A549 (cell line): ENCODE measurements around the gene CAMSAP1.

Experiments used
- CEBPB ChIP-seq, 2 experiments: fragments of >200 bp in 1 of 2; sonication (Bioruptor Twin) in 1 of 2; formaldehyde crosslinking in 1 of 2; IDR thresholded peaks; 2 replicates each; pipeline ENCODE4 v1.6.1; 2012 to 2016
- ESRRA ChIP-seq: fragments of 150-350 bp; IDR thresholded peaks from 2 replicates; pipeline ENCODE4 v1.6.1; 2014; ENCODE audit warnings: mild to moderate bottlenecking, low read length, borderline replicate concordance
- HDAC2 ChIP-seq: fragments of 200-600 bp; sonication (generic); IDR thresholded peaks from 2 replicates; pipeline ENCODE4 v1.6.1; 2016
- HOXA7 ChIP-seq: fragments of 250-450 bp; sonication (Bioruptor Pico); IDR thresholded peaks from 2 replicates; pipeline ENCODE4 v1.5.0; 2020; ENCODE audit warnings: mild to moderate bottlenecking, moderate library complexity
- JUN ChIP-seq, 2 experiments: fragments of >200 bp; sonication (Bioruptor Twin); formaldehyde crosslinking; IDR thresholded peaks; 2 replicates in 1 of 2; 3 replicates in 1 of 2; pipeline ENCODE4 v1.6.1; 2016 to 2017
- KDM1A ChIP-seq: fragments of 200-600 bp; sonication (generic); IDR thresholded peaks from 2 replicates; pipeline ENCODE4 v1.6.1; 2016; ENCODE audit warnings: low read depth, mild to moderate bottlenecking
- KDM5A ChIP-seq: fragments of 200-600 bp; sonication (generic); IDR thresholded peaks from 2 replicates; pipeline ENCODE4 v1.6.1; 2016; ENCODE audit warnings: antibody characterized with exemption, mild to moderate bottlenecking
- MAFK ChIP-seq: fragments of 450-650 bp; IDR thresholded peaks from 2 replicates; pipeline ENCODE4 v1.6.1; 2014; ENCODE audit not compliant: partially characterized antibody
- MAZ ChIP-seq: fragments of 150-350 bp; IDR thresholded peaks from 2 replicates; pipeline ENCODE4 v1.6.1; 2014; ENCODE audit warnings: antibody characterized with exemption, low read depth, low read length, borderline replicate concordance
- MYC ChIP-seq: IDR thresholded peaks from 2 replicates; pipeline ENCODE4 v1.6.1; 2012; ENCODE audit warnings: mild to moderate bottlenecking, inconsistent platforms, low read length, improper control_type of control experiment, borderline replicate concordance
- POLR2A ChIP-seq: IDR thresholded peaks from 2 replicates; pipeline ENCODE4 v1.6.1; 2012; ENCODE audit warnings: mild to moderate bottlenecking, low read length
- RAD21 ChIP-seq, 2 experiments: fragments of >200 bp in 1 of 2; sonication (Bioruptor Twin) in 1 of 2; formaldehyde crosslinking in 1 of 2; IDR thresholded peaks in 1 of 2; conservative IDR thresholded peaks in 1 of 2; 2 replicates in 1 of 2; 3 replicates in 1 of 2; pipeline ENCODE4 v1.6.1; 2012 to 2018; ENCODE audit warnings: inconsistent platforms in 1 of 2
- TF ChIP-seq, protein P1 (sequence below): fragments of >200 bp; sonication (Bioruptor Twin); formaldehyde crosslinking; IDR thresholded peaks from 3 replicates; pipeline ENCODE4 v1.5.1; 2016
- TF ChIP-seq, protein P2 (sequence below): fragments of 200-600 bp; sonication (generic); IDR thresholded peaks from 2 replicates; pipeline ENCODE4 v1.6.1; 2016; ENCODE audit warnings: antibody characterized with exemption, mild to moderate bottlenecking, moderate library complexity

DNA sequence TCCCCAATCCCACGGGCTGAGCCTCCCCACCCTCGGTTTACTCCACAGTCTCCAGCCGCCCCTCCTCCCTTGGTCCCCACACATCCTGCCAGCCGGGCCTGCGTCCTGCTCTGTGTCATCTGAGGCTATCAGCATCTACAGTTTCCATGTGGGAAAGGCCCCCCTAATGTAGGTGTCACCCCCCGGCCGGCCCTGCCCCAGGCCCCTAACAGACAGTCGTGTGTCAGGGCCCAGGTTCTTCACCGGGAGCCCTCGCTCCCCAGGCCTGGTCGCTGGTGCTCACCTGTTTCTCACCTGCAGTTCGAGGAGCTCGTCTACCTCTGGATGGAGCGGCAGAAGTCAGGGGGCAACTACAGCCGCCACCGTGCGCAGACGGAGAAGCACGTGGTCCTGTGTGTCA lies 142.6 kb downstream of the CAMSAP1 start:
- TF ChIP-seq KDM5A (no peak), KDM1A (no peak), RAD21 (conservative IDR thresholded peaks at IDR 0.05 in 1 of 2, IDR thresholded peaks at IDR 0.05 in 1 of 2) (no peak), MYC (no peak), MAFK (no peak), POLR2A (no peak), JUN (IDR thresholded peaks at IDR 0.05) (no peak), MAZ (no peak), CEBPB (IDR thresholded peaks at IDR 0.05) (no peak), HDAC2 (no peak), ESRRA (no peak), HOXA7 (no peak)
- TF ChIP-seq, protein P1, sequence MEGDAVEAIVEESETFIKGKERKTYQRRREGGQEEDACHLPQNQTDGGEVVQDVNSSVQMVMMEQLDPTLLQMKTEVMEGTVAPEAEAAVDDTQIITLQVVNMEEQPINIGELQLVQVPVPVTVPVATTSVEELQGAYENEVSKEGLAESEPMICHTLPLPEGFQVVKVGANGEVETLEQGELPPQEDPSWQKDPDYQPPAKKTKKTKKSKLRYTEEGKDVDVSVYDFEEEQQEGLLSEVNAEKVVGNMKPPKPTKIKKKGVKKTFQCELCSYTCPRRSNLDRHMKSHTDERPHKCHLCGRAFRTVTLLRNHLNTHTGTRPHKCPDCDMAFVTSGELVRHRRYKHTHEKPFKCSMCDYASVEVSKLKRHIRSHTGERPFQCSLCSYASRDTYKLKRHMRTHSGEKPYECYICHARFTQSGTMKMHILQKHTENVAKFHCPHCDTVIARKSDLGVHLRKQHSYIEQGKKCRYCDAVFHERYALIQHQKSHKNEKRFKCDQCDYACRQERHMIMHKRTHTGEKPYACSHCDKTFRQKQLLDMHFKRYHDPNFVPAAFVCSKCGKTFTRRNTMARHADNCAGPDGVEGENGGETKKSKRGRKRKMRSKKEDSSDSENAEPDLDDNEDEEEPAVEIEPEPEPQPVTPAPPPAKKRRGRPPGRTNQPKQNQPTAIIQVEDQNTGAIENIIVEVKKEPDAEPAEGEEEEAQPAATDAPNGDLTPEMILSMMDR: no peak
- TF ChIP-seq, protein P2, sequence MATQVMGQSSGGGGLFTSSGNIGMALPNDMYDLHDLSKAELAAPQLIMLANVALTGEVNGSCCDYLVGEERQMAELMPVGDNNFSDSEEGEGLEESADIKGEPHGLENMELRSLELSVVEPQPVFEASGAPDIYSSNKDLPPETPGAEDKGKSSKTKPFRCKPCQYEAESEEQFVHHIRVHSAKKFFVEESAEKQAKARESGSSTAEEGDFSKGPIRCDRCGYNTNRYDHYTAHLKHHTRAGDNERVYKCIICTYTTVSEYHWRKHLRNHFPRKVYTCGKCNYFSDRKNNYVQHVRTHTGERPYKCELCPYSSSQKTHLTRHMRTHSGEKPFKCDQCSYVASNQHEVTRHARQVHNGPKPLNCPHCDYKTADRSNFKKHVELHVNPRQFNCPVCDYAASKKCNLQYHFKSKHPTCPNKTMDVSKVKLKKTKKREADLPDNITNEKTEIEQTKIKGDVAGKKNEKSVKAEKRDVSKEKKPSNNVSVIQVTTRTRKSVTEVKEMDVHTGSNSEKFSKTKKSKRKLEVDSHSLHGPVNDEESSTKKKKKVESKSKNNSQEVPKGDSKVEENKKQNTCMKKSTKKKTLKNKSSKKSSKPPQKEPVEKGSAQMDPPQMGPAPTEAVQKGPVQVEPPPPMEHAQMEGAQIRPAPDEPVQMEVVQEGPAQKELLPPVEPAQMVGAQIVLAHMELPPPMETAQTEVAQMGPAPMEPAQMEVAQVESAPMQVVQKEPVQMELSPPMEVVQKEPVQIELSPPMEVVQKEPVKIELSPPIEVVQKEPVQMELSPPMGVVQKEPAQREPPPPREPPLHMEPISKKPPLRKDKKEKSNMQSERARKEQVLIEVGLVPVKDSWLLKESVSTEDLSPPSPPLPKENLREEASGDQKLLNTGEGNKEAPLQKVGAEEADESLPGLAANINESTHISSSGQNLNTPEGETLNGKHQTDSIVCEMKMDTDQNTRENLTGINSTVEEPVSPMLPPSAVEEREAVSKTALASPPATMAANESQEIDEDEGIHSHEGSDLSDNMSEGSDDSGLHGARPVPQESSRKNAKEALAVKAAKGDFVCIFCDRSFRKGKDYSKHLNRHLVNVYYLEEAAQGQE: no peak
